Suprapubic skin (tissue), 4 donors: ENCODE results near the gene IL6ST.
"Not testable (repeated sequence)": the region's sequence is repeated elsewhere in the genome, so short reads cannot be mapped to it uniquely, and the experiment has no call there.

ENCODE experiments used
- EP300 ChIP-seq: sonication (generic); formaldehyde crosslinking; IDR thresholded peaks from one replicate; pipeline ENCODE4 v1.6.1; 2017; ENCODE audit warnings: antibody characterized with exemption
- POLR2A ChIP-seq, 2 donors: fragments of 450-650 bp; IDR thresholded peaks; one replicate each; pipeline ENCODE4 v1.6.1; 2017; ENCODE audit warnings: antibody characterized with exemption in 2 of 2, mild to moderate bottlenecking in 2 of 2, moderate library complexity in 2 of 2
- POLR2AphosphoS5 ChIP-seq, 3 donors: sonication (generic); formaldehyde crosslinking; IDR thresholded peaks; one replicate each; pipeline ENCODE4 v1.6.1; 2017; ENCODE audit warnings: antibody characterized with exemption in 3 of 3
- TF ChIP-seq, protein P1 (sequence below), 2 donors: fragments of 200-600 bp in 1 of 2; fragments of 450-650 bp in 1 of 2; sonication (generic) in 1 of 2; IDR thresholded peaks; one replicate each; pipeline ENCODE4 v1.5.1; 2016 to 2019; ENCODE audit warnings: antibody characterized with exemption in 2 of 2, mild to moderate bottlenecking in 1 of 2, moderate library complexity in 1 of 2

DNA sequence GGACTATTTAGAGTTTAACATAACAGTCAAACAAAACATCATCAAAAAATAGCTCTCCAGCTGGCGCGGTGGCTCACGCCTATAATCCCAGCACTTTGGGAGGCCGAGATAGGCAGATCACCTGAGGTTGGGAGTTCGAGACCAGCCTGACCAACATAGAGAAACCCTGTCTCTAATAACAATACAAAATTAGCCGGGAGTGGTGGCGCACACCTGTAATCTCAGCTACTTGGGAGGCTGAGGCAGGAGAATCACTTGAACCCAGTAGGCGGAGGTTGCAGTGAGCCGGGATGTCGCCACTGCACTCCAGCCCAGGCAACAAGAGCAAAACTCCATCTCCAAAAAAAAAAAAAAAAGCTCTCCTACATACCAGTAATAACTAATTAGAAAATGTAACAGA lies 6.3 kb downstream of the IL6ST start:
- TF ChIP-seq, protein P1, sequence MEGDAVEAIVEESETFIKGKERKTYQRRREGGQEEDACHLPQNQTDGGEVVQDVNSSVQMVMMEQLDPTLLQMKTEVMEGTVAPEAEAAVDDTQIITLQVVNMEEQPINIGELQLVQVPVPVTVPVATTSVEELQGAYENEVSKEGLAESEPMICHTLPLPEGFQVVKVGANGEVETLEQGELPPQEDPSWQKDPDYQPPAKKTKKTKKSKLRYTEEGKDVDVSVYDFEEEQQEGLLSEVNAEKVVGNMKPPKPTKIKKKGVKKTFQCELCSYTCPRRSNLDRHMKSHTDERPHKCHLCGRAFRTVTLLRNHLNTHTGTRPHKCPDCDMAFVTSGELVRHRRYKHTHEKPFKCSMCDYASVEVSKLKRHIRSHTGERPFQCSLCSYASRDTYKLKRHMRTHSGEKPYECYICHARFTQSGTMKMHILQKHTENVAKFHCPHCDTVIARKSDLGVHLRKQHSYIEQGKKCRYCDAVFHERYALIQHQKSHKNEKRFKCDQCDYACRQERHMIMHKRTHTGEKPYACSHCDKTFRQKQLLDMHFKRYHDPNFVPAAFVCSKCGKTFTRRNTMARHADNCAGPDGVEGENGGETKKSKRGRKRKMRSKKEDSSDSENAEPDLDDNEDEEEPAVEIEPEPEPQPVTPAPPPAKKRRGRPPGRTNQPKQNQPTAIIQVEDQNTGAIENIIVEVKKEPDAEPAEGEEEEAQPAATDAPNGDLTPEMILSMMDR (IDR thresholded peaks at IDR 0.05) = not testable (repeated sequence)
- TF ChIP-seq POLR2AphosphoS5 (IDR thresholded peaks at IDR 0.05); POLR2A (IDR thresholded peaks at IDR 0.05); EP300: not testable (repeated sequence)
